ELF-1 (cell line): ENCODE data around the gene MBIP.

ENCODE experiments used
- DNase-seq: peaks from one replicate; pipeline ENCODE4 v3.0.0-alpha.2; 2016; ENCODE audit warnings: low read depth, low spot score

MBIP gene

DNA sequence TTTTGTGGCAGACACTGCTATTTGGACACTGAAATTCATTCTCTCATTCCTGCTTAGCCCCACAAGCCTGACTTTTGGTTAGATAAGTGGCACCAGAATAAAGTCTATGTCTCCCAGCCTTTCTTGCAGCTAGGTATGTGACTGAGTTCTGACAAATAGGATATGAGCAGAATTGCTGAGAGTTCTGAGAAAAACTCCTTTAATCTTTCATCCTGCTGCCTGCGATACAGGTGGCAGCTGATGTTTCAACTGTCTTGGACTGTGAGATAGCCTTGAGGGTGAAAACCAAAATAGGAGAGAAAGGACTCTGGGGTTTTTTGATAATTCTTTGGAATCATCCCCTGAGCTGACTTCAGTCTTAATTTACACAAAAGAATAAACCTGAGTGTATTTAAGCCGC is 55.8 kb downstream of the MBIP start:
- DNase-seq = no peak

DNA sequence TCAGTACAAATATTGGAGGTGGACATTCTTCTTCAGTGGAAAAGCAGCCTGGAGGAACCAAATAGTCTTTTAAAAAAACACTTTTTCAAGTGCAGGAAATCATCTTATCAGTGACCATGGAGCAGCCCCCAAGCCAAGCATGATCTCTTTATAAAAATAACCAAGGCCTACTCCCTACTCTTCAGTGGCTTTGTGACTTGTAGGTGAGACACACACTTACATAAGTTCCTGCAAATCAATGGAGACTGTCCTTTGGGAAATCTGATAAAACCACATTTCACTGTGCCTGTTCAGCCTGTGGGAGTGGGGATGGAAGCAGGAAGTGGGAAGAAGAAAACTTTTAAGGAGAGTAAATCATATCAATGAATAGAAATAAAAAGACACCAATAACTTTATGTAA is 56.3 kb downstream of the MBIP start:
- DNase-seq = no peak

DNA sequence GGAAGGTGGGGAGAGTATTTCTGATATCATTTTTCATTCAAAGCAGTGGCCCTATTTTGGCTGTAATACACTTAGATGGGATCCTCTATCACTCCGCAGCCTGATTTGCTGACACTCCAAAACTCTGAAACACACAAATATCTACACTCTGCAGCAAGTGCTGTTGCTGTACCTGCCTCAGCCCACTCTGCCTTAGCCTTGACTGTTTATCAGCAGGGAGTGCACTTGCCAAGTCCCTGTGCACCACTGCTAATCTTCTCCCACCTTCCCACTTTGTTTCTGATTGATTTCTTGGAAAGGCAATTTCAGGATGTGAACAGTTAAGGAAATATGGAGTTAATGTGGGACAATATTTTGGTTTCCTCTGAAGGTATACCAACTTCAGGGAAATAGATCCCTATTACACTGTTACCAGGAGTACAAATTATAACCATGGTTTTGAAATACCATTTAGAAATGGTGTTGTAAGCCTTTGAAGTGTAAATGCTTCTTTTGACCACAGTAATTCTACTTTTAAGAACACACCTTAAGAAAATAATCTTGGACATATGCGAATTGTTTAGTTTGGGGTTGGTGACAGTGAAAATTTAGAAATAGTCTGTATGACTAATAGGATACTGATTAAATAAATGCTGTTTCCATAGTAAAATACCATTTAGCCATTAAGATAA is 59.3 kb downstream of the MBIP start:
- no peak for DNase-seq

DNA sequence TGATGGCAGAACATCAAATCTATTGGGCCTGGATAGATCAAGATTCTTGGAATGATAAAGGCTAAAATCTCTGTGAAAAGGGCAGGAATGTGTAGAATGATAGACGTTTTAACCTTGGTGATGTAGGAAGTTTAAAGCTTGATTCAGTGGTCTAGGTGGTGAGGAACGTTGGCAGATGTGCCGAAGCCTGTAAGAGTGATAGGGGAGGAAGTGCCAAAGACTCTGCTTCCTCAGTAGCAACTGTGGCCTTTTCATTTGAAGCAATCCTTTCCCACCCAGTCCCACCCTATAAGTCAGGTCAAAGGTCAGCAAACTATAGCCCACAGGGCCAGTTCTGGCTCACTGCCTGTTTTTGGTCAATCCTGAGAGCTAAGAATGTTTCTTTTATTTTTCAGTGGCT is 62.2 kb downstream of the MBIP start:
- DNase-seq = no peak

DNA sequence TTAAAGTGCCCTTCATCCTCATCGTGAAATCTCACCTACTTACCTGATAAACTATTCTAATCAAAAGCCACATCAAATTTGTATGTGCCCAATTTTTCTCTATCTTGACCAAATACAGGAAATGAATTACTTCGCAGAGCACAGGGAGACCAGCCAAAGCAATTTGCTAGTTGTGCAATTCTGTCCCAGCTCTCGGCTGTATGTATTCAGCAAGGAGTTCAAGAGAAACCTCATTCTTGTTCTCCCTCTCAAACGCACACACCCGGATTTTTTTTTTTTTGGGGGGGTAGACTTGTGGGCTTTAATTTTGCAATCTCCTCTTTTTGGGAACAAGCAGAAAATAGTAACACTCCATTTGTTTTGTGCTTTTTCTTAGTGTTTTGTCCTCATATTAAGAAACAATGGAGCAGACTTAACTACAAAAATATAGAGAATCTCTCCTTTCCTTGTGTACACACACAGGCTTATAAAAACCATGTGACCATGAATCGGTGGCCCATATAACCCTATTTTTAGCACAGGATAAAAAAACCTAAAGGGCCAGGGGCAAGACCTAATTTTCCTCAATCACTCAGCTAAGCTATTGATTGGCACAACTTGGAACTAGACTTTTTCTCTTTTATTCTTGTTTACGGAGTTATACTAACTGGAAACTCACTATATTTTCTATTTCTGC is 64.2 kb downstream of the MBIP start:
- no peak for DNase-seq

DNA sequence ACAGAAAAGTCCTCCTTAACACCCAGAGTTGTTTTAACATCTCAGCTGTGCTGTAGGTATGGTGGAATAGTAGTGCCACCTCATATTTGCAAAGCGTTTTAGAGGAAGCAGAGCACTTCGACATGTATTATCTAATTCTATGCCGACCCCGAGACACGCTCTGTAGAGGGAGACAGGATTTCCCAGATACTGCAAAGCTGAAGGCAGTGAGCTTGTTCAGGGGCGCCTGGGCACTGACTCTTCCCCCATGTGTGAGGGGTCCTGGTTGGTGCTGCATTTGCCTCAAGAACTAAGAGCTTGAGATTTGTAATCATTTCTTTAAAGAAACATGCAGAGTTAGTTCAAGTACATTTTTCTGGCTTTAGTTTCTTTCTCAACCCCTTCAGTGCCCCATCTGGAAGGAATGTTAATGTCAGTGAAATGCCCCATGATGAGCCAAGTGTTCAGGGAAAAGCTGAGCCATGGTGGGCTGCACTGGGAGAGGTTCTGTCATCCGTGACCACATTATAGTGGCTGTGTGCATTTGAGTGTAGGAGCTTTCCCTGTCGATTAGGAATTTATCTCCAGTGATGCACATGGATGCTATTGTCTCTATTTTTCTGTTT is 66.3 kb downstream of the MBIP start:
- DNase-seq = no peak
